LNCaP clone FGC (cell line): ENCODE data around the gene LAMTOR5.
"Not testable (repeated sequence)": the region's sequence is repeated elsewhere in the genome, so short reads cannot be mapped to it uniquely, and the experiment has no call there.

Source experiments
- DNase-seq: peaks from one replicate; pipeline ENCODE4 v3.0.0-alpha.2; 2011; ENCODE audit warnings: low read depth
- H3K4me3 ChIP-seq: 2 replicates; pipeline ENCODE4 v1.5.1; 2011; ENCODE audit warnings: mild to moderate bottlenecking, low read depth, low read length, control low read depth
- TF ChIP-seq, protein P1 (sequence below): IDR thresholded peaks from 2 replicates; pipeline ENCODE4 v1.5.1; 2012; ENCODE audit warnings: mild to moderate bottlenecking; ENCODE audit not compliant: control insufficient read depth, insufficient read depth; ENCODE audit errors: extremely low read depth

Gene LAMTOR5

DNA sequence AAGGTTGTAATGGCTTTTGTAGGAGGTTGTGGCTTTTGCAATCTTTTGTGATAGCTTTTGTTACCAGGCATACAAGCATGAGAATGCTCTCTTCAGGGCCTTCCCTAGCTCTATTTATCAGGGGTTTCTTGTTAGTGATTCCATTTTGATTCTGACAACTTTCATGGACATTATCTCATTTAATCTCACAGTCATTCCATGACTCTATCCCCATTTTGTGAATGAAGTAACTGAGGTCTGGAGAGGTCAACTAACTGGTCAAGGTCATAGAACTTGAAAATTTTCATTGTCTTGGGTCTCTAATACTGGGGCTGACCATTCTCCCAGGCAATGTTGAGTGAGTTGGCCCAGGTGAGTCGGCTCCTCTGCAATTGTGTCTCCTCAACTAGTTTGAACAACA lies 11.2 kb upstream of the LAMTOR5 start:
- no peak for DNase-seq
- TF ChIP-seq, protein P1, sequence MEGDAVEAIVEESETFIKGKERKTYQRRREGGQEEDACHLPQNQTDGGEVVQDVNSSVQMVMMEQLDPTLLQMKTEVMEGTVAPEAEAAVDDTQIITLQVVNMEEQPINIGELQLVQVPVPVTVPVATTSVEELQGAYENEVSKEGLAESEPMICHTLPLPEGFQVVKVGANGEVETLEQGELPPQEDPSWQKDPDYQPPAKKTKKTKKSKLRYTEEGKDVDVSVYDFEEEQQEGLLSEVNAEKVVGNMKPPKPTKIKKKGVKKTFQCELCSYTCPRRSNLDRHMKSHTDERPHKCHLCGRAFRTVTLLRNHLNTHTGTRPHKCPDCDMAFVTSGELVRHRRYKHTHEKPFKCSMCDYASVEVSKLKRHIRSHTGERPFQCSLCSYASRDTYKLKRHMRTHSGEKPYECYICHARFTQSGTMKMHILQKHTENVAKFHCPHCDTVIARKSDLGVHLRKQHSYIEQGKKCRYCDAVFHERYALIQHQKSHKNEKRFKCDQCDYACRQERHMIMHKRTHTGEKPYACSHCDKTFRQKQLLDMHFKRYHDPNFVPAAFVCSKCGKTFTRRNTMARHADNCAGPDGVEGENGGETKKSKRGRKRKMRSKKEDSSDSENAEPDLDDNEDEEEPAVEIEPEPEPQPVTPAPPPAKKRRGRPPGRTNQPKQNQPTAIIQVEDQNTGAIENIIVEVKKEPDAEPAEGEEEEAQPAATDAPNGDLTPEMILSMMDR, result no peak
- H3K4me3 ChIP-seq, result no peak overlapping the region

DNA sequence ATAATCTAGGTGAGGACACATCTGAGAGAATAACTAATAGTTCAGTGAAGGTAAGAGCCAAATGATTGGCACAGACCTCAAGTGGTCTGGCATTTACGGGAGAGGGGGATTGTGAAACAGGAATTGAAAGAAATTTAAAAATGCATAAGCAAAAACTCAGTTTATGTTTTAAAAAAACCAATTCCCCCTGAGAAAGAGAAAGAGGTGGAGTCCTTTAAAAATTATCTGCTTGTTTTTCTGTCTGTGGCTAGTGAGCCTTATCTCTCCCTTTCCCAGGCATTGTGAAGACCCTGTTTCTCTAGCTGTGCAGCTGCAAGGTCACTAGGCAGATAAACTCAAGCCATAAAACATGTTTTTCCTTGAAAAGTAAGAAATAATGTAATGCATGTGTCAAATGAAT lies 5.6 kb upstream of the LAMTOR5 start:
- H3K4me3 ChIP-seq, DNase-seq: not testable (repeated sequence)

DNA sequence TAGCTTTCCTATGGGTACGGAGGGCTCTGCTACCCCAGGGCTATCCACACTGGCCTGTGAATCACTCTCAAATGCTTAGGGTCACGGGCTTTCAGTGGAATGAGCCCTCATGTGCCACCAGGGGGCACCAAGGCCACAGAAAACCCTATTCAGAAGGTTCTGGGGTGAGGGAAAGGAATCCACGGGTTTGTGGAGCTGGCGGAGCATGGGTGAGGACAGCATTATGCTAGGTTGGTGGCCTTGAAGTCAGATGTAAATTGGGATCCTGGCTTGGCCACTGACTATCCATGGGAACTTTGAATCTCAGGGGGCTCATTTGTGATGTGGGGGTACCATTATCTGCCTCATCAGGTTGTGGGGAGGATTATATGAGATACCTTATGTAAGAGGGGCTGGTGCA lies 5.1 kb upstream of the LAMTOR5 start:
- no peak for DNase-seq
- no peak overlapping the region for H3K4me3 ChIP-seq
- TF ChIP-seq, protein P1, result peak; percentile 83

DNA sequence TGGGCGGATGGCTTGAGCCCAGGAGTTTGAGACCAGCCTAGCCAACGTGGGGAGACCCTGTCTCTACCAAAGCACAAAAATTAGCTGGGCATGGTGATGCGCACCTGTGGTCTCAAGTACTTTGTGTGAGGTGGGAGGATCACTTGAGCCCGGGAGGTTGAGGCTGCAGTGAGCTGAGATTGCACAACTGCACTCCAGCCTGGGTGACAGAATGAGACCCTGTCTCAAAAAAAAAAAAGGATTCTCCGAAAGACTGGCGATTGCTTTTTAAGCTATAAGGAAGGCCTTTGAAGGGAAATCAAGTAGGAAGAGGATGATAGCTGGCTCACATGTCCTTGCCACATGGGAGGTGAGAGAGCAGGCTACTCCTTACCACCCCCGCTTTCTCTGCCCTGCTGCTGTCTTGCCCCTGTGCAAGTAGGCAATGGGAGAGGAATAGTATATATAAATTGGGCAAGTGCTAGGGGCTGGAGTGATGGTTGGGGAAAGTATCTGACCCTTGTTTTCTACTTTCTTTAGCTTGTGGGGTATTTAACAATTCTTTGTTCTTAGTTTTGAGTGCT lies 3.8 kb upstream of the LAMTOR5 start:
- H3K4me3 ChIP-seq, result no peak overlapping the region
- TF ChIP-seq, protein P1, result no peak
- DNase-seq, result no peak

DNA sequence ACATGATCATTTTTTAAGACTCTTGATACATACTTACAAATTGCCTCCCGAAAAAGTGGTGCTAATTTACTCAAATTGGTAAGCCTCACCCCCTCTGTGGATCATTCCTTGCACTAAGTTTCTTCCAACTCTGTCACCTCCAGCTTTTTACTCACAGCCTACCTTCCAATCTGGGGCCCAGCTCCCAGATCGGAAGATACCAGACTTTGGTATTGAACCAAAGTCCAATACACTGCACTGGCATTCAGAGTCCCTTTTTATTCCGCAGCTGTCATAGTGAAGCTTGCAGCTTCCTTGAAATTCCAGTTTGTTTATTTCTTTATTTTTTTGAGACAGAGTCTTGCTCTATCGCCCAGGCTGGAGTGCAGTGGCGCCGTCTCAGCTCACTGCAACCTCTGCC lies 1.8 kb upstream of the LAMTOR5 start:
- DNase-seq, result no peak
- H3K4me3 ChIP-seq, result no peak overlapping the region
- TF ChIP-seq, protein P1, result no peak

DNA sequence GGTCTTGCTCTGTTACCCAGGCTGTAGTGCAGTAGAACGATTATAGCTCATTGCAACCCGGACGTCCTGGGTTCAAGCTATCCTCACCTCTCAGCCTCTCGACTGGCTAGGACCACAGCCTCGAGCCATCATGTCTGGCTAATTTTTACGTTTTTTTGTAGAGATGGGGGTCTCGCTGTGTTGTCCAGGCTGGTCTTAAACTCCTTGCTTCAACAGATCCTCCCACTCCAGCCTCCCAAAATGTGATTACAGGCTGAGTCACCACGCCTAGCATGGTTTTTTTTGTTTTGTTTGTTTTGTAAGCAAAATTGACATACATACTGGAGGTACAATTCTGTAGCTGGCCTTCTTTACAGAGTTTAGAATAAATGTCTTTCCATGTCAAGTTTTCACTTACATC lies 994 bp upstream of the LAMTOR5 start:
- peak overlapping the region; percentile 75 for H3K4me3 ChIP-seq
- DNase-seq, result no peak
- TF ChIP-seq, protein P1, result no peak

DNA sequence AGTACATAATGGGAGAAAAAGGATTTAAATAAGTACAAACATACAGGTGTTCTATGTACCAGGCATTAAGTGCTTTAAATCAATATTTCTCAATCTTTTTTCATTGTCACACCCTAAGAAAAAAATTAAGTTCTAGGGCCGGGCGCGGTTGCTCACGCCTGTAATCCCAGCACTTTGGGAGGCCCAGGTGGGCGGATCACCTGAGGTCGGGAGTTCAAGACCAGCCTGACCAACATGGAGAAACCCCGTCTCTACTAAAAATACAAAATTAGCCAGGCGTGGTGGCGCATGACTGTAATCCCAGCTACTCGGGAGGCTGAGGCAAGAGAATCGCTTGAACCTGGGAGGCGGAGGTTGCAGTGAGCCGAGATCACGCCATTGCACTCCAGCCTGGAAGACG lies 1.1 kb downstream of the LAMTOR5 start:
- not testable (repeated sequence) for DNase-seq

DNA sequence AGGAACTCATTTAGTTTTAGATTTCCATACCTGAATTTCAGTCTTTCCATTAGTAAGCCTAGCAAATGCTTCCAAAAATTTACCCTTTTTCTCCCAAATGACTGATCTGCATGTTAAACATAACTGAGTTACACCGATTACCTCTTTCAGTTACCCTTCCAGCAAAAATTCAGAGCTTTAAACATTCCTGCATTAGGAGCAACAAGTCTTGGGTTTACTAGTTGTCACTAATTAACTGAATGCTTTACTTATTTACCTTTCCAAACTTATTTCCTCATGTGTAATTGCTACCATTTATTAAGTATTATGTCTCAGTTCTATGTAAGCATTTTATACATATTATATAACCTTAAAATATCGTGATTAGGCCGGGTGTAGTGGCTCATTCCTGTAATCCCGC lies 3.1 kb downstream of the LAMTOR5 start:
- DNase-seq, result no peak
- TF ChIP-seq, protein P1, result no peak
- H3K4me3 ChIP-seq, result no peak overlapping the region

More for the DNA sequence above, 1.1 kb downstream of the LAMTOR5 start:
- H3K4me3 ChIP-seq, result peak overlapping the region; percentile 75
